Mammary epithelial cell (primary cell): ENCODE data around the gene SAT1.

Experiments
- EZH2 ChIP-seq: IDR thresholded peaks from 2 replicates; pipeline ENCODE4 v1.6.1; 2012; ENCODE audit warnings: low read length, inconsistent platforms, borderline replicate concordance
- TF ChIP-seq, protein P1 (sequence below), 2 donors: IDR thresholded peaks in 1 of 2; conservative IDR thresholded peaks in 1 of 2; 2 replicates each; pipeline ENCODE4 v1.5.1; 2011 to 2012; ENCODE audit warnings: inconsistent platforms in 2 of 2, low read length in 2 of 2, mild to moderate bottlenecking in 2 of 2, control low read depth in 1 of 2, low read depth in 1 of 2; ENCODE audit not compliant: insufficient read depth in 1 of 2; ENCODE audit errors: extremely low read depth in 1 of 2

DNA sequence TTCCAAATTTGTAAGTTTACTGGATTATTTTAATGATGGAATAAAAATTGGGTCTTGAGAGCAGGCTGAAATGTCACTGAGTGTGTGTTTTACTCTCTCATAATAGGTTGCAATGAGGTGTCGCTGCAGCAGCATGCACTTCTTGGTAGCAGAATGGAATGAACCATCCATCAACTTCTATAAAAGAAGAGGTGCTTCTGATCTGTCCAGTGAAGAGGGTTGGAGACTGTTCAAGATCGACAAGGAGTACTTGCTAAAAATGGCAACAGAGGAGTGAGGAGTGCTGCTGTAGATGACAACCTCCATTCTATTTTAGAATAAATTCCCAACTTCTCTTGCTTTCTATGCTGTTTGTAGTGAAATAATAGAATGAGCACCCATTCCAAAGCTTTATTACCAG lies 2.6 kb downstream of the SAT1 start:
- TF ChIP-seq, protein P1, sequence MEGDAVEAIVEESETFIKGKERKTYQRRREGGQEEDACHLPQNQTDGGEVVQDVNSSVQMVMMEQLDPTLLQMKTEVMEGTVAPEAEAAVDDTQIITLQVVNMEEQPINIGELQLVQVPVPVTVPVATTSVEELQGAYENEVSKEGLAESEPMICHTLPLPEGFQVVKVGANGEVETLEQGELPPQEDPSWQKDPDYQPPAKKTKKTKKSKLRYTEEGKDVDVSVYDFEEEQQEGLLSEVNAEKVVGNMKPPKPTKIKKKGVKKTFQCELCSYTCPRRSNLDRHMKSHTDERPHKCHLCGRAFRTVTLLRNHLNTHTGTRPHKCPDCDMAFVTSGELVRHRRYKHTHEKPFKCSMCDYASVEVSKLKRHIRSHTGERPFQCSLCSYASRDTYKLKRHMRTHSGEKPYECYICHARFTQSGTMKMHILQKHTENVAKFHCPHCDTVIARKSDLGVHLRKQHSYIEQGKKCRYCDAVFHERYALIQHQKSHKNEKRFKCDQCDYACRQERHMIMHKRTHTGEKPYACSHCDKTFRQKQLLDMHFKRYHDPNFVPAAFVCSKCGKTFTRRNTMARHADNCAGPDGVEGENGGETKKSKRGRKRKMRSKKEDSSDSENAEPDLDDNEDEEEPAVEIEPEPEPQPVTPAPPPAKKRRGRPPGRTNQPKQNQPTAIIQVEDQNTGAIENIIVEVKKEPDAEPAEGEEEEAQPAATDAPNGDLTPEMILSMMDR (conservative IDR thresholded peaks at IDR 0.05 in 1 of 2, IDR thresholded peaks at IDR 0.05 in 1 of 2; ENCODE audit: extremely low read depth in 1 of 2, insufficient read depth in 1 of 2, low read depth in 1 of 2, low read length in 2 of 2): no peak
- TF ChIP-seq EZH2: no peak
